GM18951 (cell line): ENCODE data around the gene PPTC7.

ENCODE experiments used
- POLR2A ChIP-seq: IDR thresholded peaks from 4 replicates; pipeline ENCODE4 v1.6.1; 2011; ENCODE audit warnings: mild to moderate bottlenecking; ENCODE audit not compliant: insufficient read length, insufficient read depth; ENCODE audit errors: extremely low read depth
- in situ Hi-C: fragments of 300-500 bp; cut with MboI; formaldehyde crosslinking; loops from one replicate; pipeline ENCODE4 v1.12.0; 2022; ENCODE audit warnings: low sequenced_read_pairs, mixed read lengths, inconsistent platforms; ENCODE audit not compliant: unreplicated experiment

PPTC7 gene

DNA sequence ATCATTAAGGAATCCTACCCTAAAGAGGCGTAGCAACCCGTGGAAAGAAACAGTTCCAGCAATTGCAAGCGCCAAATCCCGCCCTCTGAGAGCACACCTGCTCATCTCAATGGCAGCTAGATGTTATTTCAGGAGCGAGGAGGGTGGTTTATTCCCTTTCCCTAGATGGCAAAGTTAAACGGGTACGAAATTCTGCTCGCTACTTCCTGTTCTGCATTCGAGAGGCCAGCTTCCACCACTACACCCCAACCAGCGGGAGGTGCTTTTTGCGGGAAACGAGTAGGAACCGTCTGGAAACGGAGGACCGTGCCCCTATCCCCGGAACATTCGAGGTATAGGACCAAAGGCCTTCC is 81.7 kb downstream of the PPTC7 start:
- no peak for TF ChIP-seq POLR2A
- in situ Hi-C loops = no loop called here

DNA sequence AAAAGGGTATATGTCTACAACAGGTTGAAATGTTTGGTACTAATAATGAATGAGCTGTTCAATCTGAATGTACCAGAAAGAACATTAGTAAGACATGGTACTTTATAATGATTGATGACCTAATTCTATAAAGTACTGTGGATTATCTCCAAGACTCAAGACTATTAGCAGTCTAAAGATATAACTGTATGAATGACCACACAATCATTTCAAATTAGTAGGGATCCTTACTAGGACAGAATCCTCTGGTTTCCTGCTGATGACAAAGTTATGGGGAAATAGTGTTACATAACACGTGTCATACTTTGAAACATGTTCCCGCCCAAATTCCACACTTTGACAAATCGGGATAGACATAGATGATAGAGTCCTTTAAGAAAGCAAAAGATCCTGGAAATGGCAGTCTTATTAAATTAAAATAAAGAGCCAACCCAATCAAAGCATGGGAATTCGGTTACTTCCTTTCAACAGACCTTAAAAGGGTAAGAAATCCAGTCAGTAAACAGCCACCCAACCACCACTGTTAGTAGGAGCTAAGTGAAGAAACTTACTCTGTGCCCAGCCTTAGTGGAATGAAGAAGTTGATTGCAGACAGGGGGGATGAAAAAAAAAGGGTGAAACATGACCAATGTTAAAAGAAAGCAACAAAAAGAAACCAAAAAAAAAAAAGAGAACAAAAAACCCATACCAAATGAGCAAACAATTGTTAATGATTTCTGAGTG is 84.0 kb downstream of the PPTC7 start:
- in situ Hi-C loops = no loop called here
- no peak for TF ChIP-seq POLR2A
